Measurements from ENCODE around the gene ERVV-1.
"Not testable (repeated sequence)": the region's sequence is repeated elsewhere in the genome, so short reads cannot be mapped to it uniquely, and the experiment has no call there.

The ERVV-1 gene, protein sequence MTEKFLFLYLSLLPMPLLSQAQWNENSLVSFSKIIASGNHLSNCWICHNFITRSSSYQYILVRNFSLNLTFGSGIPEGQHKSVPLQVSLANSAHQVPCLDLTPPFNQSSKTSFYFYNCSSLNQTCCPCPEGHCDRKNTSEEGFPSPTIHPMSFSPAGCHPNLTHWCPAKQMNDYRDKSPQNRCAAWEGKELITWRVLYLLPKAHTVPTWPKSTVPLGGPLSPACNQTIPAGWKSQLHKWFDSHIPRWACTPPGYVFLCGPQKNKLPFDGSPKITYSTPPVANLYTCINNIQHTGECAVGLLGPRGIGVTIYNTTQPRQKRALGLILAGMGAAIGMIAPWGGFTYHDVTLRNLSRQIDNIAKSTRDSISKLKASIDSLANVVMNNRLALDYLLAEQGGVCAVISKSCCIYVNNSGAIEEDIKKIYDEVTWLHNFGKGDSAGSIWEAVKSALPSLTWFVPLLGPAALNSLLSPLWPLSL

DNA sequence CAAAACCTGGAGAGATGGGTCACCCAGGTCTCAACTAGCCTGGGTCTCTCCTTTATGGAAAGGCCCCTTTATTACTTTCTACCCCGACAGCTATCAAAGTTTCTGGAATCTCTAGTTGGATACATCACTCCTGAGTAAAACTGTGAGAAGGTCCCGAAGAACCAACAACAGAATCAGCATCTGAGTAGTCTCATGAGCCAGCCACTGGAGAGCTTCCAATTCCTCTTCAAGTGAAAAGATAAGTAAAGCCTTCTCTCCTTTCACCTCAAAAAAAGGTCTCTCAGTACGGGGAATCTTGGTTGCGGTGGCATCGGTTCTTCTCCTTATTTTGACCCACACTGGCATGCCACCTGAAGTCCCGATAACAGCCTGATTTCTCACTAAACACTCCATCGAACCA lies at the start of gene ERVV-1:
Gene ERVV-1 (plus strand): TSS at position 301 of the 400 bp plus-strand sequence. CDS start 170 bp downstream, outside the sequence.
- no peak for ATAC-seq
- no peak for DNase-seq

DNA sequence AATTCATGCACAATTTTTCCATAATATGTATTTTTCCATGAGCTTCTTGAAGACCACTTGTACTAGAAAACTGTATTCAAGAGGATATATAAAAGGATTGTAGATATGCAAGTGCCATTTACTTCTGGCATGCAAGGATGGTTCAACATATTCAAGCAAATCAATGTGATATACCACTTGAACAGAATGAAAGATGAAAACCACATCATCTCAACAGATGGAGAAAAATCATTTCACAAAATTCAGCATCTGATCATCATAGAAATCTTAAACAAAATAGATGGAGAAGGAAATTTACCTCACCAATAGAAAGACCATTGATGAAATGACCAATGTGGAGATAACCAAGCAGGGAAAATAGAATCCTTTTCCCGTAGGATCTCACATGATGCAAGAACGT lies 45.9 kb upstream of the ERVV-1 start:
- ATAC-seq (no peak), DNase-seq (no peak)

DNA sequence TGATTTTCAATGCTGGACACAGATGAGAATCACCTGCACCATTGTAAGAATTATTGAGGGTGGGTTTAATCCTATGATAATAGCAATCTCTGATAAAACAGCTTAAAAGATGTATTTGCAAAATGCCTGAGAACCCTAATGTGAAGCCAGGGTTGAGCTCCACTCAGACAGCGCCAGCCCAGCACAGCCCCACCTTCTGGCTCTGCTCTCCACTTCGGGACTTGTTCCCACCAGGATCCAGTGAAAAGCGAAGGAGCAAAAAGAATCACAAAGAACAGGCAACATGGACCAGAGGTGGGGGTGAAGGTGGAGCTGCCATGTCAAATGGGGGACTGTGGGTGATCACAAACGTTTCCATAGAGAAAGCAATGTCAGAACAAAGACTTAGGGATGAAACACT lies 32.4 kb upstream of the ERVV-1 start:
- no peak for DNase-seq
- no peak for ATAC-seq

DNA sequence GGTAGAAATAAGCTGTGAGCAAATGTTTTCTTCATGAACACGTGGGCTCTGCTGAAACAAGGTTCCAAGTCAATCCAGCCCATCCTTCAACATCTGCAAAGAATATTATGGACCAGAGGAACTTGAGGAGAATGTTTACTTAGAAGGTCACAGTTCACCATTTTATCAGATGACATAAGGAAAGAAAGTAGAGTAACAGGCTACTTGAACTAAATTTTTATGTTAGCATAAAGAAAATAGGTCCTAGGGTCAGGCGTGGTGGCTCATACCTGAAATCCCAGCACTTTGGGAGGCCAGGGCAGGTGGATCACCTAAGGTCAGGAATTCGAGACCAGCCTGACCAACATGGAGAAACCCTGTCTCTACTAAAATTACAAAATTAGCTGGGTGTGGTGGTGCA lies 30.6 kb upstream of the ERVV-1 start:
- not testable (repeated sequence) for DNase-seq

DNA sequence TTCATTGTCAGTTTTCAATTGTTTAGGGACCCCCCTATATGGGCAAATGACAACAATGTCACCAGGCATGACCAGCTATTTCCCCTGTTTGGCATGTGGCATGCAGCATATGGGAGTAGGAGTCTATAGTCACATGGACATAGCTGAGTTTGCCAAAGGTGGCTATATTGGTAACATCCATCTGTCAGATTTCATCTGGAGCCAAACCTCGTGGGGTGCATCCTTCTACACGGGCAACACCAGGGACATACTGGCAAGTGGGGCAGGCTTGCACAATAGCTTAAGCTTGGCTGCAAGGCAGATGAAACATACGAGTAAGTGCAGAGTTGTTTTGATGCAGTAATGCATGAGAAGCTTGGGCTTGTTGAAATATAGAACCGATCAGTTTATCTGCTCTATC lies 26.5 kb upstream of the ERVV-1 start:
- ATAC-seq = no peak
- DNase-seq = no peak

More for the DNA sequence above, 30.6 kb upstream of the ERVV-1 start:
- ATAC-seq = not testable (repeated sequence)

DNA sequence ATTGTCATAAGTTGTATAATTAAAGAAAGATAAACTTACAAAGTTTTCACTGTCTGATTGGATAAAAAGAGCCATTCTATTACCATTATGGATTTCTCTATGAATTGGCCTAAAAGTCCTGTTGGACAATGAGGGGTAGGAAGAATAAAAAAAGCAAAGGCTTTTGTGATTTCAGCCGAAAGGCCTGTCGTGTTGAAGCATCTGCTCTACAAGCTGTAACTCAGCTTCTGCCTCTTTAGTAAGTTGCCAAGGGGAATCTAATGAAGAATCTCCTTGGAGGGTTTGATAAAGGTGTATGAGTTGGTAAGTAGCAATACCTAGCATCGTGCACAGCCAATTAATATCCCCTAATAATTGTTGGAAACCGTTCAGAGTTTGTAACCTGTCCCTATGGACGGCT lies 25.2 kb upstream of the ERVV-1 start:
- DNase-seq = no peak
- ATAC-seq = no peak

DNA sequence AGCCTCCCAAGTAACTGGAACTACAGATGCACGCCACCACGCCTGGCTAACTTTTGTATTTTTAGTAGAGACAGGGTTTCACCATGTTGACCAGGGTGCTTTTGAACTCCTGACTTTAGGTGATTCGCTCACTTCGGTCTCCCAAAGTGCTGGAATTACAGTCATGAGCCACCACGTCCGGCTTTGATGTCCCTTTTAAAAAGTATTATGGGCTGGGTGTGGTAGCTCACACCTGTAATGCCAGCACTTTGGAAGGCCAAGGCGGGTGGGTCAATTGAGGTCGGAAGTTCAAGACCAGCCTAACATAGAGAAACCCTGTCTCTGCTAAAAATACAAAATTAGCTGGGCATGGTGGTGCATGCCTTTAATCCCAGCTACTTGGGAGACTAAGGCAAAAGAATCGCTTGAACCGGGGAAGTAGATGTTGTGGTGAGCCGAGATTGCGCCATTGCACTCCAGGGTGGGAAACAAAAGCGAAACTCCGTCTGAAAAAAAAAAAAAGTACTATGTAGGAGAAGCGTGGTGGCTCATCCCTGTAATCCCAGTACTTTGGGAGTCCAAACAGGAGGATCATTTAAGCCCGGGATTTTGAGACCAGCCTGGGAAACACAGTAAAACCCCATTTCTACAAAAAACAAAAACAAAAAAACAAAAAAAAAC lies 22.8 kb upstream of the ERVV-1 start:
- DNase-seq (no peak), ATAC-seq (no peak)

DNA sequence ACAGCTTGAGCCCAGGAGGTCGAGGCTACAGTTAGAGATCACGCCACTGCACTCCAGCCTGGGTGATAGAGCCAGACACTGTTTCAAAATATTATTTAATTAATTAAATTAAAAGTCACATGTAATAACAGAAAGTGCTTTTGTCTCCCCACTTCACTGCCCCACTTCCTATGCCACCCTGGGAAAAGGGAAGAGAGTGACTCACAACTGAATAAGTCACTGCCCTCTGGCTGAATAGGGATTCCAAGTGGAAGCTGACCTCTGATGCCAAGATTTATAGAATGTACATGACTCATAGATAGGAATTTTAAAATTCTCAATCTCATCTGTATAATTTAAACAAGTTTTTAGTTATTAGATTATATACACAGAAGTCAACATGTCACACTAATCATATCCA lies 22.2 kb upstream of the ERVV-1 start:
- ATAC-seq (no peak), DNase-seq (no peak)

DNA sequence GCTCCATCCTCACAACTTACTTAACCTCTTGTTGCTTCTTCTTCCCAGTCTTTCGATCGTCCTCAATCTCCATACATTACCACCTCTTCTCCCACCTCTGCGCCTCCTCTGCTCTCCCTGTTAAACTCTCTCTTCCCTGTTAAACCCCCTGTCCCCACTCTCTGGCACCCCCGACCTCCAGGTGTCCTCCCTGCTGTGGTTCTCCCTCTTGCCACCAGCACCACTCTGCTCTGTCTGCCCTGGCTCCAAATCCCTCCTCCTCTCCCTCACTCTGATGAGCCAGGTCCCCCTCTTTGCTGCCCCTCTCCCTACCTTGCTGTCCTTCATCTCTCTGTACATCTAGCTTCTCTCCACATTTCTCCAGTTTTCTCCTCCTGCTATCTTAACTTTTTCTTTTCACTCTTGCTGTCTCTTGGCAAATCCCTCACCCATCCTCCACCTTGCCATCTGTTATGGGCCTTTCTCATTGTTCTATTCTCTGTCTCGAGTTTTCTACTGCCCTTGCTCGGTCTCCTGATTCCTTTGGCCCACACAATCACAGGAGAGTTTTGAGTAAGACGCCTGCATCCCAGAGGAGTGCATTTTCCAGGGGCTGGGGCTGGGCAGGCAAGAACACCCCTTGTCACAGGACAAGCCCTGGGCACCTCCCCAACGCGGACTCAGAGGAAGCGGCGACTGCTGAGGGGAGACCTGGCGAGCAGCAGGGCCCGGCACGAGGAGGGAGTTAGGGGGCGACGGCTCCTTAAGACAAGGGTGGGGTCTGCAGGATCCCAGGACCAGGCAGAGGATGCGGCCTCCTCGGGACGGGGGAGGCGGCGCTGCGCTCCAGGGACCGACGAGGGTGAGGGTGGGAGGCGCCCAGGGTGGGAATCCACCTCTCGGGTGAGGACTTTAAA lies 21.4 kb upstream of the ERVV-1 start:
- ATAC-seq (no peak), DNase-seq (peak; percentile 9)

DNA sequence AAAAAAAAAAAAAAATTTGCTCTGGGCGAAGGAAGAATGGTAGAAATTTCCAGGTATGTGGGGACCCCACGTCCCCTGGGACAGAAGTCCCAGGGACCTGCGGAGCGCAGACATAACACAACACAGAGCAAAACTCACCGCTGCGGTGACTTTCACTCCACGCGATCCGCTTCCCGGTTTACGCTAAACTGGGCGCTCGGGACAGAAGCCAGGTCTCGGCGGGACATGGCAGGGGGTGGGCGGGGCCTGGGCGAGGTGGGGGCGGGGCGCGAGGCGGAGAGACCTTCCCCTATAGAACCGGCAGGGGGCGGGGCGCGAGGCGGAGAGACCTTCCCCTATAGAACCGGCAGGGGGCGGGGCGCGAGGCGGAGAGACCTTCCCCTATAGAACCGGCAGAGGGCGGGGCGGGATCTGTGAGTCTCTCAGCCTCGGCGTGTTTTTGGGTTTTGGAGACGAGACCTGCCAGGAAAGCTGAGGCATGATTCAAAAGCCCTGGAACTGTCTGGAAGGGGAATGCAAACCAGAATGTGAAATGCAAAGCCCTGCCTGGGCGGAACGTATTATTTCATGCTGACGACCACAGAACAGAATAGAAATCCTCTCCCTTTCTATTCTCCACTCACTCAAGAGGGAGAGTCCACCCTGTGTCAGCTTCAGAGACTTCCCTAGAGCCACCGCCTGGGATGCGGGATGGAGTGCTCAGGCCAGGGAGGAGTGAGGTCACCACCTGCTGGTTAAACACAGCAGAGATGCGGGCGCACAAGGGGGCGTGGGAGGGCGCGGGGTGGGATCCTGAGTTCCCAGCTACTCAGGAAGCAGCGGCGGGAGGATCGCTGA lies 20.2 kb upstream of the ERVV-1 start:
- ATAC-seq = peak; percentile 91
- DNase-seq = peak; percentile 75

DNA sequence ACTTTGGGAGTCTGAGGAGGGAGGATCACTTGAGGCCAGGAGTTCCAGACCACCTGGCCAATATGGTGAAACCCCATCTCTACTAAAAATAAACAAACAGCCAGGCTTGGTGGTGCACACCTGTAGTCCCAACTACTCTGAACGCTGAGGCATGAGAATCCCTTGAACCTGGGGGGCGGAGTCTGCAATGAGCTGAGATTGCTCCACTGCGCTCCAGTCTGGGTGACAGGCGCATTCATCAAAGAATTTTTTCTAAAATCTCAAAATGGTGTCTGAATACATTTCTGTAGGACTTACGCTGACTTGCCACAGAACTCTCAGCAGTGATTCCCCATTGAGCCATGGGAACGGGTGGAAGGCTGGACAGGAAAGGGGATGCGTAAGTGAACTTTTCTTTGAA lies 18.0 kb upstream of the ERVV-1 start:
- ATAC-seq (no peak), DNase-seq (no peak)

DNA sequence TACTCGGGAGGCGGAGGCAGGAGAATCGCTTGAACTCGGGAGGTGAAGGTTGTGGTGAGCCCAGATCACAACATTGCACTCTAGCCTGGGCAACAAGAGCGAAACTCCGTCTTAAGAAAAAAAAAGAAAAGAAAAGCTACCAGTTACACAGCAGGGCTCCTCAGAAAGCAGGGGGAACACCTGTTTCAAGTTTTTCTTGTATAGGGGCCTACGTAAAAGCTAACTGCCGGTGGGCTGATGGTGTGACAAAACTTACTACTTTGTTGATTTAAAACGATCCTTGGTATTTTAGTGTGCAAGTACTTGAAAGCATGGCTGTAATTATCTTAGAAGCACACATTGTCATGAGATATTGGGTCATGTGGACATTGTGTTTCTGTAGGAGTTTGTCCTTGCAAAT lies 15.7 kb upstream of the ERVV-1 start:
- ATAC-seq (no peak), DNase-seq (no peak)

DNA sequence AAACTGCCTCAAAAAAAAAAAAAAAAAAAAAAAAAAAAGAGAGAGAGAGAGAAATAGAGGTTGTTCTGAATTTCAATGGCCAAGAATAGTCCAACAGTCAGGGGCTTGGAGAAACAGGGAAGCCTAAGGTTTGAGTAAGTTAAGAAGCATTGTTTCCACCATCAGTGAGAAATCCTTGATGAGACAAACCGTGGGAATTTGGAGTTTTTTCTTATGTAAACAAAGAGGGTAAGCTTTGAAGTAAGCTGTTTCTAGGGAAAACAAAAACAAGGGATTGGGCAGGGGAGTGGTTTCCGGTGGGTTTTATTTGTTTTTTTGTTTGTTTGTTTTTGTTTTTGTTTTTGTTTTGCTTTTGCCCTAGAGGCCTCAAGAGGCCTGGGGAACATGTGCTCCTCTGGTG lies 11.2 kb upstream of the ERVV-1 start:
- ATAC-seq (no peak), DNase-seq (no peak)

DNA sequence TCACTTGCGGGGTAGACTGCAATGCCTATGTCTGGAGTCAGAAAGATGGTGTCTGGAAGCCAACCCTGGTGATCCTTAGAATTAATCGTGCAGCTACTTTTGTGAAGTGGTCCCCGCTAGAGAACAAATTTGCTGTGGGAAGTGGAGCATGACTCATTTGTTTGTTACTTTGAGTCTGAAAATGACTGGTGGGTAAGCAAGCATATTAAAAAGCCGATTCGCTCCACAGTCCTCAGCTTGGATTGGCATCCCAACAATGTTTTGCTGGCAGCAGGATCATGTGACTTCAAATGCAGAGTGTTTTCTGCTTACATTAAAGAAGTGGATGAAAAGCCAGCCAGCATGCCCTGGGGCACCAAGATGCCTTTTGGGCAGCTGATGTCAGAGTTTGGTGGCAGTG lies 9.5 kb upstream of the ERVV-1 start:
- ATAC-seq (no peak), DNase-seq (no peak)

DNA sequence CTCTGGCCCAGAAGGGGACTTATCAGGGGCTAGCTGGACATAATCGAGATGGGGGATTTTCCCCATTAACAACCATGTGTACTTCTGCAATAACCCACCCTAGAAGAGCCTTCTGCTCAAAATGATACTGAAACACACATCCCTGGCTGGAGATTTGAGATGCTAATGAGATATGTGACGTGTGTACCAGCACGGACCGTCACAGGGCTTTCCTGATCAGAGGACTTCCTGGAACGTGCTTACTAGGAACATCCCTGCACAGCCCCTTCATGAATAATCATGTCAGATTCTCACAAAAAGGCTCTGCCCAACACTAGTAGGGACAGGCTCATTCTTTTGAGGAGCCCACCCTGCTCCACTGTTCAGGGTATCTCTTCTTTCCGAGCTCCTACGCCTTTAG lies 6.5 kb upstream of the ERVV-1 start:
- ATAC-seq (no peak), DNase-seq (no peak)

DNA sequence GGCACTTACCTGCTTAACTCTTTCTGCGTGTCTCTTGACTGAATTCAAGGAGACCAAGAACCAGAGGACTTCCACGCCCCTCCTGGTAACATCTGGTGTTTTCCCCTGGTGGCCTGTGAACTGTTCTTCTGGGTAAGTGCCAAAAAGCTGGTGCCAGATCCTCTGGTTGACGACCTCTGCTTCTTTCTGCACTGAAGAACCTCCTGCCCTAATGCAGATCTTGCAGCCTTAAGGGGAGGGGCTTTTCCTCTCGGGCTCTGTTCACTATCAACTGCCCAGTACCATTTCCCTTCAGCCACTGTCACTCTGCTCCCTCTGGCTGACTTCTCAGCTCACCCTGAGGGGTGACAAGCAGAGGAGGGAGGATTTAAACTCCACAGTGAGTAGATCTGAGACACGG lies 6.1 kb upstream of the ERVV-1 start:
- DNase-seq (no peak), ATAC-seq (no peak)

DNA sequence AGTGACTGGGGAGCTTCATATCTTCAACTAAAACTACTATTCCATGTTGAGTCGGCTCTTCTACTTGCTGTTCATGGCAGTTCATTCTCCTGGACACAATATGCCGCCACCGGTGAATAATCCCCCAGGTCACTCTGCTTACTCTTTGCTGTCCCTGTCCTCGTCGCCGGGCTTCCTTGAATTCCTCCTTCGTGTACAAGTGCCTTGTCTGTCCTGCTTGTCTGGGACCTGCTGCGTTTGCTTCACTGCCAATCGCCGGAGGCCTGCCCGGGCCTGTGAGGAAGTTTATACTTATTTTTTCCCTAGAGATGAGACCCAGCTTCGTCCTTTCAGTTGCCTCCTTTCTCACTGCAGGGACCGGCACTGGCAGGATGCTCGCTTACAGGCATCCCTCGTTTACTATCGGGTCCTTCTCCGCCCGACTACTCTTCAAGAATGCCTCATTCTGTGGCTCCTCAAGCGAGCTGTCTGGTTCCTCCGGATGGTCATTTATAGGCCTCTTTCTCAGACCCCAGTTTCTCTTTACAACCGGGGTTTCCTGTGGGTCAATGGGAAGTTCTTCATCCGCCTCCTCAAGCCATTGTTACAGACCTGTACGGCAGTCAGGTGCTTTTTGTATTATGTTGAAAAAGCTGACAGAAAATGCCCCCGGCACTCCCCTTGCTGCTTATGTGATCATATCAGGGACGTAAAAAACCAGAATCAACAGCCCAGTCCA lies 5.5 kb upstream of the ERVV-1 start:
- DNase-seq (no peak), ATAC-seq (no peak)

DNA sequence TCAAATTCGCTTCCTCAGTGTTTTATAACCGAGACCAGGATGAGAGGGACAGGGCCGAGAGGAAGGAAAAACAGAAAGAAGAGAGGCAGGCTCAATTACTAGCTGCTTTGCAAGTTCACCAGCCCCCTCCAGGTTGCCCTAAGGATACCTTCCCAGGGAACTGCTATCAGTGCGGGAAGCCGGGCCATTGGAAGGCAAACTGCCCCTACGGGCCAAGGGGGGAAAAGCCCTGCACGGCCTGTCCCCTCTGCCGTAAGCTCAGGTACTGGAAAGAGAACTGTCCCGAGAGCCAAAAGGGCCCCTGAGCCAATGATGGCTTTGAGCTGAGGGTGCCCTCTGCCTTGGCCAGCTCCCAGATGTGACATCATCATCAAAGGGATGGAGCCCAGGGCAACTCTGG lies 3.2 kb upstream of the ERVV-1 start:
- no peak for ATAC-seq

DNA sequence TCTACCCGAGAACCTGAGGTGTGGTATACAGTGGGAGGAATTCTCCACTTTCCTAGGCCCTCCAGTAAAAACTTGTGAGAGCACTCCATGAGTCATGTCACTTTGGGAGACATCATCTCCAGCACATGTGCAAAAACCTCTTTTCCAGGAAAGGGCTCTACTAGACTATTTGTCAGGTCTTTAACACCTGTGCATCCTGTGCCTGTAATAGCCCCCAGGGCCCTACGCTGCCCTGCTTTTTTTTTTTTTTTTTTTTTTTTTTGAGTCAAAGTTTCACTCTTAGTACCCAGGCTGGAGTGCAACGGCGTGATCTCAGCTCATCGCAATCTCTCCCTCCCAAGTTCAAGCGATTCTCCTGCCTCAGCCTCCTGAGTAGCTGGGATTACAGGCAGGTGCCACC lies 1.7 kb upstream of the ERVV-1 start:
- ATAC-seq = no peak
- DNase-seq = no peak

More for the DNA sequence above, 3.2 kb upstream of the ERVV-1 start:
- DNase-seq = no peak

DNA sequence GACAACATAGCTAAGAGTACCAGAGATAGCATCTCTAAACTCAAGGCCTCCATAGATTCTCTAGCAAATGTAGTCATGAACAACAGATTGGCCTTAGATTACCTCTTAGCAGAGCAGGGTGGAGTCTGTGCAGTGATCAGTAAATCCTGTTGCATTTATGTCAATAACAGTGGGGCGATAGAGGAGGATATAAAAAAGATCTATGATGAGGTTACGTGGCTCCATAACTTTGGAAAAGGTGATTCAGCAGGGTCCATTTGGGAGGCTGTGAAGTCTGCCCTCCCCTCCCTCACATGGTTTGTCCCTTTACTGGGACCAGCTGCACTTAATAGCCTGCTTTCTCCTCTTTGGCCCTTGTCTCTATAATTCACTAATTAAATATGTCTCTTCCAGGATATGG lies 1.4 kb downstream of the ERVV-1 start:
- ATAC-seq = no peak

DNA sequence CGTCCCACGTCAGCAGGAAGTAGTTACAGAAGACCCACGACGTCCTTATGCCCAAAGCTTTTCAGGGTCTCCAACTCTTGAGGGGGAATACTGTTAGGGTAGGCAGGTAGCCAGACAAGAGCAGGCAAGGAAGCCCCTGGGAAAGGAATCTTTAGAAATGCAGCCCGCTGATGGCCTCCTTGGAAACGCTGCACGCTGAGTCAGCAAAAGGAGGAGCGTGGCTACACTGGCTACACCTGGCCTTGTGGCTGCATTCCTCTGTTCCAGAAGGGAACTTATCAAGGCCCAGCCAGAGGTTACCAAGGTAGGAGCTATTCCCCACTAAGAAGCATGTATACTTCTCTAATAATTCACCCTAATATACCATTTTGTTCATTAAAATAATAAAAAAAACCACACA lies 2.0 kb downstream of the ERVV-1 start:
- ATAC-seq = no peak
- DNase-seq = no peak

More for the DNA sequence above, 1.4 kb downstream of the ERVV-1 start:
- DNase-seq = no peak
